GM19099 (cell line): Measurements from ENCODE around the gene SLK.

Source experiments
- POLR2A ChIP-seq: IDR thresholded peaks from 3 replicates; pipeline ENCODE4 v1.6.1; 2011; ENCODE audit warnings: low read depth; ENCODE audit not compliant: insufficient read length; ENCODE audit errors: extremely low read depth

The SLK gene

DNA sequence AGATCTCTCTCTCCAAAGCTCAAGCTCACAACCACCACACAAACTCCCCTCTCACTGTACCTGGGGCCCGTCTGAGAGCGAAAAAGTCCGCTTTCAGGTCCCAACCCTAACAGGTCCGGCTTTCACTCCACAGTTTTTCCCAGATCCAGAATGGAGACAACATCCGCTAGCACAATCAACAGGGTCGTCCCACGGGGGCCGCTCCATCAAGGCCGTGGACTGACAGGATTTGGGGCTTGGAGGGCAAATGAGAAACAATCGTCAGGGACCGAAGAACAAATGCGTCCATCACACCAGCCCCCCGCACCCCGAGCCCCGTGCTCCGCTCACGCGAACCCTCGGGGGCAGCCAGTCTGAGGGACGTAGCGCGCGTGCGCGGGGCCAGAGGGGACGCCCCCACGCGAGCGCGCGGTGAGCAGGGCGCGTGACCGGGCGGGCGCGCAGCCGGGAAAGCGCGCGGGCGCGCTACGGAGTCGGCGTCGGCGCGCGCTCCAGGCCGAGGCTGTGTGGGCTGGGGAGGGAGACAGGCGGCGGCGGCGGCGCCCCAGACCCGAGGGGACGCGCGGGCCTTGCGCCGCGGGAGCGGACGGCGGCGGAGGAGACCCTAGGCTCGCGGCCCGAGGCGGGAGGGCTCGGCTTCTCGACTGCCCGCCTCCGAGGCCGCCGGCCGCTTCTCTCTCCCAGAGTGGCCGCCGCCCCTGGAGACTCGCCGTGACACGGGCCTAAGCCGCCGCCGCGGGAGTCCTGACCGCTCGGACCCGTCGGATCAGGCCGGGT, at the start of gene SLK:
Gene SLK, plus strand, starts transcription at position 470 of the 777 bp plus-strand sequence. CDS start 606 bp downstream, outside the sequence.
- TF ChIP-seq POLR2A, result peak; percentile 82

DNA sequence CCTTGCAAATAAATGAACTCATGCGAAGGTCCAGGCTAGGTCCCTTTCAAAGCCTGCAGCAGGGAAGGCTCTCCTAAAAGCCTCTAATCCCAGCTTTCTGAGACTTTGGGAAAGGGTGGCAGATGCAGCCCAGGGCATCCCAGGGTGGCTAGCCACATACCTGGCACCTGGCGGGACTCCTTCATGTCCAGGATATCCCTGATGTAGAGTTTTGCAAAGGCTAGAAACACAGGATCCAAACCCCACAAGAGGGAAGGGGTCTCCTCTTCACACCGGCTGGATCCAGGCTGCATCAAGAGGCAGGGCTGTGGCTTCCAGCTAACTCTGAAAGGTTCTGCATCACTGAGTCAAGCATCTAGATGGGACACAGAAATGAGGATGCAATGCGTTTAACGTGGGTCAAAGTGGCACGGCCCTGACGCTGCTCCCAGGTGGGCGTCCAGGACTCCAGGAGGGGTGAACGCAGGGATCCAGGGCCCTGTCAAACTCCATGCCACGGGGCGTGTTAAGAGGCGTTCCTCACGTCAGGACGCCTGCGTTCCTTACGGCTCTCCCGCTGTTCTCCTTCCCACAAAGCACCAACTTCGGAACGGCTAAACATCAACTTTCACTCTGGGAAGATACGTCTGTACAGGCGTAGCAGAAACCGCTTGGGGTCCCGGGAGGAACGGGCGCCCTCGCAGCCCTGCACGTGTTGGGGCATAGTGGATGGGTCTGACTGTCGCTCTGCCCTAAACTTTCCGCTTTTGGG, 49.5 kb upstream of the SLK start:
- no peak for TF ChIP-seq POLR2A

DNA sequence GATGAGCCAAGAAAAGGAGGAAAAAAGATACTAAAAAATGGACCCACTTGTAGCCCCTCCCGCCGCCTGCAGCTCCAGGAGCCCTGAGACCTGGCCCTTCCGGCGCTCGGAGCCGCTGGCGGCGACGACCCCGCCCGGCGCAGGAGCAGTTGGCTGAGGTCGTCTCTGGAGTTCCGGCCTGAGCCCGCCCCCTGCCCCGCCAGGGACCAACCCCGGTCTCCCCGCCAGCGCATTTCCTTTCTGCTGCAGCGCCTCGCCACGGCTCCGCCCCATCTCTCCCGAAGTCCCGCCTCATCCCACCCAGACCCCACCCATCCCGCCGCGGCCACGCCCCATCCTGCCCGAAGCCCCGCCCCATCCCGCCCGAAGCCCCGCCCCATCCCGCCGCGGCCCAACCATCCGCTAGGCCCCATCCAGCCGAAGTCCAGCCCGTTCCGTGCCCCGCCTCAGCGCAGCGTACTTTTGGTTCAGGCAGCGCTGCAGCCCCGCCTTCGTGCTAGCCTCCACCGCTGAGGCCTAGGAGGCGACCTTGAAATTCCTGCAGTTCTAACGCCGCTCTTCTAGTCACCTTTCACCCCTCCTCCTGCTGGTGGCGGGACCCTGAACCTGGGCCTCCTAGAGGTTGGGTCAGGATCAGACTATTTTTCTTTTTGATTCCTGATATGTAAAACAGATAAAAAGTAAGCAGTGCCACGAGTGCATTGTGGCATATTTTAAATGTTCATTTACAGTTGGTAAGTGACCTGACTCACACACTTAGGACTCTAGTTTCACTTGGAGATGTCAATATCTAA, 48.7 kb upstream of the SLK start, which contains the start of gene STN1:
Gene STN1, minus strand, starts transcription at position 132 of the 794 bp plus-strand sequence. CDS start 590 bp downstream, outside the sequence.
- peak; percentile 93 for TF ChIP-seq POLR2A

DNA sequence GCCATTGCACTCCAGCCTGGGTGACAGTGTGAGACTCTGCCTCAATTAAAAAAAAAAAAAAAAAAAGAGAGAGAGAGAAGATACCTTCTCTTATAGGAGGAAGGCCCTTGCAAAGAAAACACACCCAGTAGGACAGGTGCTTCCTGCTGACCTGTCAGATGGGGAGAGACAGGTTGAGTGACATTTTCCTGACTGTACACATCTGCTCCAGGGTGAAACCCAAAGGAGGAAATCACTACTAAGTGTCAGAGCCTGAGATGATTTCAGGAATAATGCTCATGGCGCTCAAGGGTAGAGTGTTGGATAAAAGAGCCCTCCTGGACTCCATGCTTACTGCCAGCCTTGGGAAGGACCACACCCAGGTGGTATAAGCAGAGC, 47.3 kb upstream of the SLK start:
- TF ChIP-seq POLR2A, result no peak

- TF ChIP-seq POLR2A, result no peak
Measured at GRCh38 chr10:103921248-103921647, 45.7 kb upstream of the SLK start.

- no peak for TF ChIP-seq POLR2A
Measured at GRCh38 chr10:103921750-103922195, 45.2 kb upstream of the SLK start.

DNA sequence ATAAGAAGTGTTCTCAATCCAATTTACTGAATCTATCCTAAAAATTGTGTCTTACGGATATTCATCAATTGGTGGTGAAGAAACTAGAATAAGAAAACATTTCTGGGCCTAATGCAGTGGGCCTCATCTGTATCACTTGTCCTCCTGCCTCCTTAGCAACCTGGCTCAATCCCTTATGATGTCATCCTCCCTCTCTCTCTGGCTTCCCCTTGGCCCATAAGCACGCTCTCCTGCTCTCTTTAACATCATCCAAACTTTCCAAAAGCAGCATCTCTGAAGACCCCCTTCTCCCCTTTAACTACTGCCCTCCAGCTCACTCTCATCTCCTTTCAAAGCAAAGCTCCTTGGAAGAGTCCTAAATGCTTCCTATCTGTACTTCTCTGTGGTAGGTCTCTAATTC, 44.3 kb upstream of the SLK start:
- no peak for TF ChIP-seq POLR2A

GRCh38 chr10:103923502-103923901, 43.4 kb upstream of the SLK start:
- TF ChIP-seq POLR2A, result no peak

DNA sequence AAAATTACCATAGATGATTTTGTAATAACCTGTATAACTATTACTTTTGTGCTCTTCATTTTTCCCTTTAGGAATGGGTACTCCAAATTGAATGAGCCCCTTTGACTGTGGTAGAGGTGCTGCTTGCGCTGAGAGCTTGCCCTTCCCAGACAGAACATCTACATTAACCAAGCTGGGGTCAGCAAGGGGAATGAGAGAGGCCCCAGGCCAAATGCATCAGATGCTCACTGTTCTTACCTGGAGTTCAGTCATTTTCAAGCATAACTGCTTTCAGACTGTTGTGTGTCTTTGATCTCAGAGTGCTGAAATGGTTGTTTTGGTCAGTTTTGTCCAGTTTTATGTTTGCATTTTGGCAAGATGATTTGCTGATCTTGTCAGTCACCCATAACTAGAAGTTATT, 41.3 kb upstream of the SLK start:
- TF ChIP-seq POLR2A, result no peak

GRCh38 chr10:103926722-103927319, 40.1 kb upstream of the SLK start:
- TF ChIP-seq POLR2A, result no peak

DNA sequence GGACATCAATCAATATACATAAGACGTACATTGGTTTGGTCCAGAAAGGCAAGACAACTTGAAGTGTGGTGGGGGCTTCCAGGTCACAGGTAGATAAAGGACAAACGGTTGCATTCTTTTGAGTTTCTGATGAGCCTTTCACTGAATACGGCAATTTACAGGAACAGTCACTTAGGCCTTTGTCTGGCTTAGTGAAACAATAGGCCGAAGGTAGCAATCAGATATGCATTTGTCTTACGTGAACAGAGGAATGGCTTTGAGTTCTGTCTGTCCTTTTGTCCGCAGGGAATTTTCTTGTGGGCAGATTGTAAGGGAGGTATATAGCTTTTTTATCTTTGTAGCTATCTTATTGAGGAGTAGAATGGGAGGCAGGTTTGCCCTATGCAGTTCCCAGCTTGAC, 38.2 kb upstream of the SLK start:
- no peak for TF ChIP-seq POLR2A

DNA sequence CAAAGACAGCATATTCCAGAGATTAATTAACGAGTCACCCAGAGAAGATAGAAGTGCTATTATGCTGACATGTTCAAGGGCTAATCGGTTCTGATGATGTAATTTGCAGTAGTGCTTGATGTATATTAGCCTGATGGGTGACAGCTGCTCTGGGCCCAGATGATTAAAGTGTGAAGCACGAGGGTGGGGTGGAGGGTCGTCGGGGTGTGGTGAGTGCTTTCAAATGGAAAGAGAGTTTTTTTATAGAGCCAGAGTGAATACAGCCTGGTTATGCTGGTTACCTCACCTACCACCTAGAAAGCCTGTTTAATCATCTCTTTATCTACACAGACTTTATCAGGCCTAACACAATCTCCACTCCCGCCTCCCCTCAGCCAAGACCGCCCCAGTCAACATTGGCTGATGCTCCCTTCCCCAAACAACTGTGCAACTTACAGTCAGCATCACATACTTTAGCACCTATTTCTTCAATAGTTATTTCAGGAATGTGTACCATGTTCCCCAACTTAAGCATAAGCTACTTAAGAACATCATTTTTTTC, 37.5 kb upstream of the SLK start:
- no peak for TF ChIP-seq POLR2A

GRCh38 chr10:103930449-103930848, 36.5 kb upstream of the SLK start:
- no peak for TF ChIP-seq POLR2A

DNA sequence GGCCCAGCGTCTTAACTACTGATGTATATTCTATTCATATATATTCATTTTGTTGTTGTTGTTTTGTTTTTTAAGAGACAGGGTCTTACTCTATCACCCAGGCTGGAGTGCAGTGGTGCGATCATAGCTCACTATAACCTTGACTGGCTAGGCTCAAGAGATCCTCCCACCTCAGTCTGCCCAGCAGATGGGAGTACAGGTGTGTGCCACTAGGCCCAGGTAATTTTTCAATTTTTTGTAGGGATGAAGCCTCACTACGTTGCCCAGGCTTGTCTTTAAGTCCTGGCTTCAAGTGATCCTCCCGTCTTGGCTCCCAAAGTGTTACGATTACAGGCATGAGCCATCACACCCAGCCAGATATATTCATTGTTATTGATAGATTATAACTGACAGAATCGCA, 36.1 kb upstream of the SLK start:
- no peak for TF ChIP-seq POLR2A

GRCh38 chr10:103931603-103932002, 35.3 kb upstream of the SLK start:
- no peak for TF ChIP-seq POLR2A

DNA sequence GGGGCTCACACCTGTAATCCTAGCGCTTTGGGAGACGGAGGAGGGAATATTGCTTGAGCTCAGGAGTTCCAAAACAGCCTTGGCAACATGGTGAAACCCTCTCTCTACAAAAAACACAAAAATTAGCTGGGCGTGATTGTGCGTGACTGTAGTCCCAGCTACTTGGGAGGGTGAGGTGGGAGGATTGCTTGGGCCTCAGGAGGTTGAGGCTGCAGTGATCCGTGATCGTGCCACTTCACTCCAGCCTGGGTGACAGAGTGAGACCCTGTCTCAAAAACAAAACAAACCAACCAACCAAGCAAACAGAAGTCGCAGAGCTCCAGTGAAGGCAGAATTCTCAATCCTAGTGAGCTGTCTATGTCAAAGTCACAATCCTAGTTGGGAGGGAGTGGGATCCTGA, 34.7 kb upstream of the SLK start:
- TF ChIP-seq POLR2A, result no peak
